ENCODE results near the gene CADPS. TPM values are rescaled to one million over a fixed set of nuclear protein-coding genes. Genes with fewer than 3 reads are reported as not detected.

CADPS gene
- total RNA-seq, 1 experiment from 2014 or later, result not detected

DNA sequence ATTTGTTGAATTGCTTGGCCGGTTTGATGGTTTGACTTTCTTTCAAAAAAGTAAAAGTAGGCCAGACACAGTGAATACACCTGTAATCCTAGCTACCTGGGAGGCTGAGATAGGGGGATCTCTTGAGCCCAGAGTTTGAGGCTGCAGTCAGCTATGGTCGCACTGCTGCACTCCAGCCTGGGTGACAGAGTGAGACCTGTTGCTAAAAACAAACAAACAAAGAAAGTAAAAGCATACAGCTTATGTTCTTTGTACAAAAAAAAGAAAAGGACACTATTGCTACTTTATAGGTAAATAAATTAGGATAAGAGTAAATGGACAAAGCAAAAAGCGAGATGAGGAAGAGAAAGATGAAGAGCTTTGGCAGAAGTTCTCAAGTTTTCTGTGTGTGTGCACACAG is 488.0 kb downstream of the CADPS start:
- ChIA-PET POLR2A (ENCODE audit: low non-redundant PET) (no interaction called here), CTCF (no interaction called here)
- BruUV-seq (replicated peaks), result no TSS peak
- H3K9me3 ChIP-seq (ENCODE audit: low read depth, low read length, poor library complexity, severe bottlenecking), result no peaks in the 10 kb centered on the region
- intact Hi-C loops (cut with micrococcal nuclease; ENCODE audit: unreplicated experiment), result no loop called here
- H3K4me1 ChIP-seq (ENCODE audit: insufficient read depth, low read length, poor library complexity, severe bottlenecking), result no peaks in the 10 kb centered on the region
- H3K4me3 ChIP-seq (ENCODE audit: low read depth, low read length, poor library complexity, severe bottlenecking), result no peak overlapping the region
- no peak overlapping the region for H3K27ac ChIP-seq (ENCODE audit: low read depth, low read length, poor library complexity, severe bottlenecking)
- H3K27me3 ChIP-seq (replicated peaks; ENCODE audit: insufficient read depth, low read depth, low read length, poor library complexity), result peaks cover 15% of the 10 kb centered on the region
- no peaks in the 10 kb centered on the region for H3K36me3 ChIP-seq (ENCODE audit: insufficient read depth, low read length, poor library complexity, severe bottlenecking)
- DNase-seq (ENCODE audit: low spot score), result no peak
- no peak for TF ChIP-seq EZH2 (IDR thresholded peaks at IDR 0.05; ENCODE audit: borderline replicate concordance, low read depth, low read length, poor library complexity, severe bottlenecking)
- TF ChIP-seq, protein P1, sequence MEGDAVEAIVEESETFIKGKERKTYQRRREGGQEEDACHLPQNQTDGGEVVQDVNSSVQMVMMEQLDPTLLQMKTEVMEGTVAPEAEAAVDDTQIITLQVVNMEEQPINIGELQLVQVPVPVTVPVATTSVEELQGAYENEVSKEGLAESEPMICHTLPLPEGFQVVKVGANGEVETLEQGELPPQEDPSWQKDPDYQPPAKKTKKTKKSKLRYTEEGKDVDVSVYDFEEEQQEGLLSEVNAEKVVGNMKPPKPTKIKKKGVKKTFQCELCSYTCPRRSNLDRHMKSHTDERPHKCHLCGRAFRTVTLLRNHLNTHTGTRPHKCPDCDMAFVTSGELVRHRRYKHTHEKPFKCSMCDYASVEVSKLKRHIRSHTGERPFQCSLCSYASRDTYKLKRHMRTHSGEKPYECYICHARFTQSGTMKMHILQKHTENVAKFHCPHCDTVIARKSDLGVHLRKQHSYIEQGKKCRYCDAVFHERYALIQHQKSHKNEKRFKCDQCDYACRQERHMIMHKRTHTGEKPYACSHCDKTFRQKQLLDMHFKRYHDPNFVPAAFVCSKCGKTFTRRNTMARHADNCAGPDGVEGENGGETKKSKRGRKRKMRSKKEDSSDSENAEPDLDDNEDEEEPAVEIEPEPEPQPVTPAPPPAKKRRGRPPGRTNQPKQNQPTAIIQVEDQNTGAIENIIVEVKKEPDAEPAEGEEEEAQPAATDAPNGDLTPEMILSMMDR (conservative IDR thresholded peaks at IDR 0.05; ENCODE audit: low read depth, low read length), result no peak

DNA sequence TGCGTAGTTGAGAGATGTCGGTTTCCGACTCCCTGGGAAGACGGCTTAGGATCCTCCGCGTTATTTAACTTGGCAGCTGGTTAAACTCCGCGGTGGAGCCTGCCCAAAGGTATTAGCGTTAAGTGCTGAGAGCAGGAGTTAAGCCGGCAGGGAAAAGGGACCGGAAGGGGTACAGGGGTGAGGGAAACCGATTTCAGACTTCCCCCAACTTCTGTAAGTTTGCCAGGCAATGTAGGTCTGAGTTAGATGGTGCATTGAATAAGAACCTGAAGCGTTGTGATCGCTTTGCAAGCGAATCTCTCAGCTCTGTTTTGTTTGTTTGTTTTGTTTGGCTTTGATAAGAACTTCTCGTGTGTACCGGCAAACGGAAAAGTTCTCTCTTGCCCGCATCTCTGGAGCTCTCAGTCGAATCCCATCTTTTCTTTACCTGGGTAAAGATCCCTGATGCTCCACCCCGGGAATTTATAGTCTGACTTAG is 495.9 kb downstream of the CADPS start:
- ChIA-PET POLR2A (ENCODE audit: low non-redundant PET) (no interaction called here), CTCF (no interaction called here)
- Histone ChIP-seq H3K4me3 (ENCODE audit: low read depth, low read length, poor library complexity, severe bottlenecking) (no peak overlapping the region), H3K36me3 (ENCODE audit: insufficient read depth, low read length, poor library complexity, severe bottlenecking) (no peaks in the 10 kb centered on the region), H3K27ac (ENCODE audit: low read depth, low read length, poor library complexity, severe bottlenecking) (no peak overlapping the region), H3K27me3 (replicated peaks; ENCODE audit: insufficient read depth, low read depth, low read length, poor library complexity) (peaks cover 84% of the 10 kb centered on the region), H3K4me1 (ENCODE audit: insufficient read depth, low read length, poor library complexity, severe bottlenecking) (no peaks in the 10 kb centered on the region), H3K9me3 (ENCODE audit: low read depth, low read length, poor library complexity, severe bottlenecking) (no peaks in the 10 kb centered on the region)
- BruUV-seq (replicated peaks), result no TSS peak
- no peak for DNase-seq (ENCODE audit: low spot score)
- intact Hi-C loops (cut with micrococcal nuclease; ENCODE audit: unreplicated experiment), result no loop called here
- no peak for TF ChIP-seq EZH2 (IDR thresholded peaks at IDR 0.05; ENCODE audit: borderline replicate concordance, low read depth, low read length, poor library complexity, severe bottlenecking)
- TF ChIP-seq, protein P1 (conservative IDR thresholded peaks at IDR 0.05; ENCODE audit: low read depth, low read length), result no peak

DNA sequence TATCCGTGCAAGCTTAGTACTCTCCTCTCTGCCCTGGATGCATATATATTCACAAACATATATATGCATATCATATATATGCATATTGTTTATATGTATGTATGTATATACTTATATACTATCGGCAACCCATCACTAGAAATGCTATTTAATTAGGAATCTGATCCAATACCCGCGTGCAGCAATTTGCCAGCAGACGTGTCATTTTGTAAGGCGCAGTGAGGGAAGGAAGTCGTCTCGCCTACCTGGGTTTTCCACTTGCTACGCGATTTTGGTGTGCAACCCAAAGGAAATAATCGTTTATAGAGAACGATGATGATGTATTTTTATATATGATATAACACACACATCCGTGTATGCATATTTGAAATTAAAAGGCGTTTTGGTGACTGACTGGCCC is 496.3 kb downstream of the CADPS start:
- BruUV-seq (replicated peaks), result no TSS peak
- no peaks in the 10 kb centered on the region for H3K36me3 ChIP-seq (ENCODE audit: insufficient read depth, low read length, poor library complexity, severe bottlenecking)

More for the DNA sequence above, 496.3 kb downstream of the CADPS start:
- intact Hi-C loops (cut with micrococcal nuclease; ENCODE audit: unreplicated experiment), result no loop called here
- CTCF ChIA-PET, result no interaction called here
- peaks cover 88% of the 10 kb centered on the region for H3K27me3 ChIP-seq (replicated peaks; ENCODE audit: insufficient read depth, low read depth, low read length, poor library complexity)
- no peaks in the 10 kb centered on the region for H3K9me3 ChIP-seq (ENCODE audit: low read depth, low read length, poor library complexity, severe bottlenecking)
- no peaks in the 10 kb centered on the region for H3K4me1 ChIP-seq (ENCODE audit: insufficient read depth, low read length, poor library complexity, severe bottlenecking)
- H3K4me3 ChIP-seq (ENCODE audit: low read depth, low read length, poor library complexity, severe bottlenecking), result no peak overlapping the region
- no peak overlapping the region for H3K27ac ChIP-seq (ENCODE audit: low read depth, low read length, poor library complexity, severe bottlenecking)
- TF ChIP-seq, protein P1 (conservative IDR thresholded peaks at IDR 0.05; ENCODE audit: low read depth, low read length), result no peak
- TF ChIP-seq EZH2 (IDR thresholded peaks at IDR 0.05; ENCODE audit: borderline replicate concordance, low read depth, low read length, poor library complexity, severe bottlenecking), result no peak
- DNase-seq (ENCODE audit: low spot score), result no peak
- POLR2A ChIA-PET (ENCODE audit: low non-redundant PET), result no interaction called here

Data from A673 (cell line).